HepG2 (cell line): Measurements from ENCODE around the gene POFUT2. TPM values are rescaled to one million over a fixed set of nuclear protein-coding genes. Genes with fewer than 3 reads are reported as not detected.

Source experiments
- ATAC-seq: fragments of 200-7000 bp; cut with Tn5 transposase; 3 replicates; pipeline ENCODE4 v1.9.1; 2020; ENCODE audit warnings: mild to moderate bottlenecking, moderate library complexity
- BruUV-seq: library from RNA; stranded (reverse); fragments of 400-500 nt; replicated peaks from 2 replicates; lab custom pipeline; 2021; lab: Mats Ljungman, UMichigan
- CTCF ChIA-PET: fragments of 300-600 bp; formaldehyde crosslinking; extraction: SDS; loops from one replicate; lab custom pipeline; 2021; ENCODE audit warnings: low total read pairs, inconsistent platforms, low intra/inter-chr PET ratio; lab: Yijun Ruan, JAX
- POLR2A ChIA-PET: fragments of 350-600 bp; sonication (Branson Sonifier 250); formaldehyde crosslinking; loops from one replicate; lab custom pipeline; 2020; ENCODE audit warnings: antibody characterized with exemption, inconsistent platforms; lab: Yijun Ruan, JAX
- DNase-seq: peaks from one replicate; pipeline ENCODE4 v3.0.0-alpha.2; 2015; ENCODE audit warnings: low spot score
- FAIRE-seq: peaks from 3 replicates; lab custom pipeline; 2011; peaks lifted over from hg19 to GRCh38; lab: Jason Lieb, UNC
- H2AFZ ChIP-seq: one replicate; pipeline ENCODE4 v1.6.1; 2011; ENCODE audit warnings: low read length, inconsistent platforms
- H3K27ac ChIP-seq: fragments of 300-600 bp; 3 replicates; pipeline ENCODE4 v1.8.0; 2011; ENCODE audit warnings: mixed run types, mild to moderate bottlenecking, mixed read lengths, low read length, inconsistent platforms; ENCODE audit not compliant: insufficient read depth; ENCODE audit errors: extremely low read length
- H3K27me3 ChIP-seq, 2 experiments: fragments of 200-600 bp in 1 of 2; 2 replicates in 1 of 2; 3 replicates in 1 of 2; pipeline versions ENCODE4 v1.6.0 to v1.8.0; 2011; ENCODE audit warnings: low read length in 2 of 2, mild to moderate bottlenecking in 2 of 2, moderate library complexity in 2 of 2, inconsistent platforms in 1 of 2; ENCODE audit not compliant: insufficient read depth in 2 of 2, control insufficient read depth in 1 of 2
- H3K36me3 ChIP-seq, 2 experiments: fragments of 200-600 bp in 1 of 2; replicated peaks in 1 of 2; 2 replicates in 1 of 2; 3 replicates in 1 of 2; pipeline versions ENCODE4 v1.5.1 to v1.8.0; 2011; ENCODE audit warnings: low read length in 2 of 2, inconsistent platforms in 1 of 2; ENCODE audit not compliant: insufficient read depth in 2 of 2, control insufficient read depth in 1 of 2
- H3K4me1 ChIP-seq: 2 replicates; pipeline ENCODE4 v1.5.1; 2012; ENCODE audit warnings: low read length, inconsistent platforms; ENCODE audit not compliant: insufficient read depth
- H3K4me2 ChIP-seq: 2 replicates; pipeline ENCODE4 v1.6.0; 2011; ENCODE audit warnings: low read depth, low read length, inconsistent platforms
- H3K4me3 ChIP-seq, 3 experiments: fragments of 200-600 bp in 1 of 3; sonication (generic), shearing (Covaris generic) in 1 of 3; replicated peaks in 1 of 3; 2 replicates each; pipeline ENCODE4 v1.5.1; 2011 to 2016; ENCODE audit warnings: low read length in 3 of 3, inconsistent platforms in 2 of 3, low read depth in 2 of 3, mild to moderate bottlenecking in 2 of 3, control low read depth in 1 of 3, mixed read lengths in 1 of 3; ENCODE audit not compliant: insufficient read depth in 1 of 3
- H3K79me2 ChIP-seq: one replicate; pipeline ENCODE4 v1.6.1; 2011; ENCODE audit warnings: low read length, inconsistent platforms; ENCODE audit not compliant: insufficient read depth
- H3K9ac ChIP-seq: 2 replicates; pipeline ENCODE4 v1.6.0; 2011; ENCODE audit warnings: mild to moderate bottlenecking, low read depth, low read length, inconsistent platforms; ENCODE audit not compliant: insufficient read depth
- H3K9me3 ChIP-seq: 2 replicates; pipeline ENCODE4 v1.5.1; 2012; ENCODE audit warnings: mild to moderate bottlenecking, low read length
- H4K20me1 ChIP-seq: 2 replicates; pipeline ENCODE4 v1.6.0; 2011; ENCODE audit warnings: inconsistent platforms, mild to moderate bottlenecking, low read length, moderate library complexity; ENCODE audit not compliant: insufficient read depth
- DR1 ChIP-seq: sonication (generic); formaldehyde crosslinking; IDR thresholded peaks from 2 replicates; pipeline ENCODE4 v1.8.0; 2021; ENCODE audit warnings: mild to moderate bottlenecking, missing genetic modification reagents, inconsistent platforms
- ELF4 ChIP-seq: sonication (generic); formaldehyde crosslinking; IDR thresholded peaks from 2 replicates; pipeline ENCODE4 v1.5.0; 2020; ENCODE audit warnings: missing genetic modification reagents, mild to moderate bottlenecking, moderate library complexity, borderline replicate concordance
- HNRNPUL1 ChIP-seq: fragments of 200-400 bp; formaldehyde crosslinking; IDR thresholded peaks from 2 replicates; pipeline ENCODE4 v1.6.1; 2017; ENCODE audit warnings: low read depth, mild to moderate bottlenecking, low read length, moderate library complexity
- ISX ChIP-seq: sonication (generic); formaldehyde crosslinking; conservative IDR thresholded peaks from 2 replicates; pipeline ENCODE4 v1.5.0; 2020; ENCODE audit warnings: missing genetic modification reagents
- KLF11 ChIP-seq: IDR thresholded peaks from 2 replicates; pipeline ENCODE4 v1.6.1; 2016; ENCODE audit warnings: missing compliant biosample characterization
- KLF16 ChIP-seq, 2 experiments: sonication (generic) in 1 of 2; formaldehyde crosslinking in 1 of 2; IDR thresholded peaks; 2 replicates each; pipeline versions ENCODE4 v1.6.1 to v1.8.0; 2016 to 2023; ENCODE audit warnings: missing genetic modification reagents in 2 of 2, missing compliant biosample characterization in 1 of 2
- MAX ChIP-seq: IDR thresholded peaks from 2 replicates; pipeline ENCODE4 v1.6.1; 2012; ENCODE audit warnings: inconsistent platforms
- MBD4 ChIP-seq: IDR thresholded peaks from 2 replicates; pipeline ENCODE4 v1.6.1; 2012; ENCODE audit warnings: low read length, inconsistent platforms, borderline replicate concordance
- MIXL1 ChIP-seq: IDR thresholded peaks from 2 replicates; pipeline ENCODE4 v1.6.1; 2016
- NFKBIZ ChIP-seq: IDR thresholded peaks from 2 replicates; pipeline ENCODE4 v1.6.1; 2018; ENCODE audit warnings: missing genetic modification reagents, missing compliant biosample characterization
- NPAS2 ChIP-seq: sonication (generic); formaldehyde crosslinking; IDR thresholded peaks from 2 replicates; pipeline ENCODE4 v1.8.0; 2022; ENCODE audit warnings: mild to moderate bottlenecking, missing genetic modification reagents, borderline replicate concordance
- NR2F2 ChIP-seq: IDR thresholded peaks from 2 replicates; pipeline ENCODE4 v1.6.1; 2012; ENCODE audit warnings: low read depth, inconsistent platforms, borderline replicate concordance
- REPIN1 ChIP-seq: sonication (generic); formaldehyde crosslinking; IDR thresholded peaks from 2 replicates; pipeline ENCODE4 v1.8.0; 2022; ENCODE audit warnings: missing genetic modification reagents, low read depth, mild to moderate bottlenecking, borderline replicate concordance
- TOPORS ChIP-seq: sonication (generic); formaldehyde crosslinking; IDR thresholded peaks from 2 replicates; pipeline ENCODE4 v1.8.0; 2023; ENCODE audit warnings: mild to moderate bottlenecking, missing genetic modification reagents
- ZBTB2 ChIP-seq: sonication (generic); formaldehyde crosslinking; IDR thresholded peaks from 2 replicates; pipeline ENCODE4 v1.8.0; 2022; ENCODE audit warnings: low read depth, missing genetic modification reagents
- ZMYM2 ChIP-seq: sonication (generic); formaldehyde crosslinking; IDR thresholded peaks from 2 replicates; pipeline ENCODE4 v1.8.0; 2022; ENCODE audit warnings: mild to moderate bottlenecking, missing genetic modification reagents
- ZNF205 ChIP-seq: IDR thresholded peaks from 2 replicates; pipeline ENCODE4 v1.6.1; 2018; ENCODE audit warnings: missing biosample characterization, missing genetic modification reagents
- ZNF382 ChIP-seq: sonication (generic); formaldehyde crosslinking; IDR thresholded peaks from 2 replicates; pipeline ENCODE4 v1.5.0; 2020; ENCODE audit warnings: missing genetic modification reagents, mild to moderate bottlenecking, borderline replicate concordance
- ZNF496 ChIP-seq: sonication (generic); formaldehyde crosslinking; IDR thresholded peaks from 2 replicates; pipeline ENCODE4 v1.8.1; 2023; ENCODE audit warnings: mild to moderate bottlenecking, moderate library complexity, missing genetic modification reagents; ENCODE audit not compliant: insufficient replicate concordance
- ZNF567 ChIP-seq: sonication (generic); formaldehyde crosslinking; IDR thresholded peaks from 2 replicates; pipeline ENCODE4 v1.8.1; 2023; ENCODE audit warnings: mild to moderate bottlenecking, missing genetic modification reagents, borderline replicate concordance
- WGBS: methylation state at CpG from one replicate; pipeline ENCODE4 v1.1.6; 2017; ENCODE audit warnings: low lambda C conversion rate; 5-methylcytosine and 5-hydroxymethylcytosine counted together
- in situ Hi-C: cut with HindIII; loops from 2 replicates; pipeline ENCODE4 v1.10.0; 2017; ENCODE audit warnings: low pct_unique_long_range_greater_than_20kb; ENCODE audit not compliant: extremely low pct_ligation_motif_present
- intact Hi-C: fragments of 100-400 bp; cut with micrococcal nuclease; formaldehyde crosslinking; loops from one replicate; pipeline ENCODE4 v1.10.0; 2022; ENCODE audit not compliant: unreplicated experiment
- polyA plus RNA-seq, 8 experiments: library from polyadenylated mRNA; depleted of rRNA in 3 of 8; stranded (reverse) in 7 of 8; unstranded in 1 of 8; fragments of >200 nt; fragmentation: Illumina TruSeq in 4 of 8; extraction: Trizol in 4 of 8; gene quantifications; 2 replicates each; pipeline versions ENCODE4 v1.2.1 to v1.2.3, GENCODE V29; 2011 to 2016; ENCODE audit warnings: low read depth in 4 of 8, missing spikeins in 1 of 8, mixed read lengths in 1 of 8; ENCODE audit not compliant: insufficient read depth in 1 of 8
- total RNA-seq, 5 experiments: library from RNA; depleted of rRNA; stranded (reverse); fragments of >200 nt; fragmentation: Illumina TruSeq; extraction: Trizol; gene quantifications; 2 replicates each; pipeline ENCODE4 v1.2.3, GENCODE V29; 2016; ENCODE audit warnings: low read depth in 1 of 5

Gene POFUT2
- total and polyA plus RNA-seq, 2 of the 13 experiments (the other 11 are each of a cell fraction or from before 2014, with no cell fraction given): 22.8 to 24.0 TPM

- Histone ChIP-seq H2AFZ (no peak overlapping the region), H3K9ac (no peak overlapping the region), H3K4me2 (no peak overlapping the region), H3K79me2 (no peaks in the 10 kb centered on the region), H3K27me3 (no peaks in the 10 kb centered on the region; a peak in 1 of 5 replicates), H3K4me3 (no peak overlapping the region), H3K4me1 (peaks cover 66% of the 10 kb centered on the region), H4K20me1 (no peaks in the 10 kb centered on the region), H3K36me3 (no peaks in the 10 kb centered on the region), H3K27ac (no peak overlapping the region), H3K9me3 (no peaks in the 10 kb centered on the region)
- WGBS: 90% methylated on average over 9 of the region's 9 CpGs
- ChIA-PET POLR2A (no interaction called here), CTCF (no interaction called here)
- no TSS peak for BruUV-seq
- intact Hi-C loops: loop anchor here (10.0 kb wide), 1 partner anchor 107 kb away; the partner anchor contains the start of gene COL18A1
- TF ChIP-seq KLF11: no peak
- TF ChIP-seq ISX (CRISPR knock-in tag): no peak
- no peak for TF ChIP-seq DR1 (CRISPR knock-in tag)
- TF ChIP-seq REPIN1 (CRISPR knock-in tag): no peak
- TF ChIP-seq MBD4: no peak
- no peak for TF ChIP-seq ELF4 (CRISPR knock-in tag)
- no peak for TF ChIP-seq NFKBIZ
- TF ChIP-seq ZBTB2 (CRISPR knock-in tag): no peak
- TF ChIP-seq MAX: no peak
- TF ChIP-seq NR2F2: no peak
- no peak for TF ChIP-seq ZNF496 (CRISPR knock-in tag)
- TF ChIP-seq ZNF567 (CRISPR knock-in tag): no peak
- TF ChIP-seq TOPORS (CRISPR knock-in tag): no peak
- TF ChIP-seq ZMYM2: no peak
- no peak for TF ChIP-seq HNRNPUL1
- TF ChIP-seq ZNF382 (CRISPR knock-in tag): no peak
- TF ChIP-seq ZNF205 (CRISPR knock-in tag): no peak
- TF ChIP-seq KLF16 (CRISPR knock-in tag; IDR thresholded peaks at IDR 0.05): no peak
- TF ChIP-seq NPAS2 (CRISPR knock-in tag): no peak
- TF ChIP-seq MIXL1 (CRISPR knock-in tag): no peak
- FAIRE-seq: no peak
- in situ Hi-C loops: no loop called here
- DNase-seq: no peak
- ATAC-seq: no peak
These were observed 9.6 kb upstream of the POFUT2 start for GRCh38 chr21:45297329-45297728.
